AG09309 (cell line): ENCODE data around the gene CEACAM4.

Experiments
- DNase-seq: peaks from one replicate; pipeline ENCODE4 v3.0.0-alpha.2; 2010; ENCODE audit warnings: low read depth
- H3K4me3 ChIP-seq: 2 replicates; pipeline ENCODE4 v1.5.1; 2011; ENCODE audit warnings: mild to moderate bottlenecking, low read depth, low read length, moderate library complexity; ENCODE audit not compliant: control insufficient read depth
- CTCF ChIP-seq: IDR thresholded peaks from 2 replicates; pipeline ENCODE4 v1.5.1; 2011; ENCODE audit warnings: mild to moderate bottlenecking, low read depth, low read length, inconsistent platforms; ENCODE audit not compliant: insufficient read depth, control insufficient read depth; ENCODE audit errors: missing control alignments

The CEACAM4 gene

GRCh38 chr19:41599175-41599966 lies 27.5 kb downstream of the CEACAM4 start:
- no peak overlapping the region for H3K4me3 ChIP-seq
- TF ChIP-seq CTCF, result no peak
- DNase-seq, result no peak

GRCh38 chr19:41597600-41598041 lies 29.3 kb downstream of the CEACAM4 start:
- peak; percentile 16 for DNase-seq
- TF ChIP-seq CTCF, result peak; percentile 95
- H3K4me3 ChIP-seq, result no peak overlapping the region

GRCh38 chr19:41595890-41596280 lies 31.0 kb downstream of the CEACAM4 start:
- H3K4me3 ChIP-seq, result no peak overlapping the region
- no peak for DNase-seq
- no peak for TF ChIP-seq CTCF

- no peak overlapping the region for H3K4me3 ChIP-seq
- DNase-seq, result peak; percentile 39
- peak; percentile 66 for TF ChIP-seq CTCF
Measured at GRCh38 chr19:41595258-41595889, 31.5 kb downstream of the CEACAM4 start.

GRCh38 chr19:41591951-41592562 lies 34.8 kb downstream of the CEACAM4 start:
- no peak overlapping the region for H3K4me3 ChIP-seq
- DNase-seq, result no peak
- TF ChIP-seq CTCF, result no peak

- no peak for TF ChIP-seq CTCF
- DNase-seq, result no peak
- H3K4me3 ChIP-seq, result no peak overlapping the region
Measured at GRCh38 chr19:41590936-41591335, 35.9 kb downstream of the CEACAM4 start.
